ENCODE measurements around the gene SMCO4. TPM values are rescaled to one million over a fixed set of nuclear protein-coding genes. Genes with fewer than 3 reads are reported as not detected.
"Not testable (repeated sequence)": the region's sequence is repeated elsewhere in the genome, so short reads cannot be mapped to it uniquely, and the experiment has no call there.

SMCO4 gene
- total RNA-seq, 2 donors from 2014 or later: 11.9 to 18.5 TPM

- ATAC-seq (no peak), DNase-seq (ENCODE audit: low spot score in 2 of 2) (no peak)
- Mint-ChIP-seq H3K9me3 (no peaks in the 10 kb centered on the region), H3K27ac (no peak overlapping the region), H3K36me3 (peaks cover 4 to 5% of the 10 kb centered on the region in 2 donors)
Measured at GRCh38 chr11:93540337-93540736, 2.9 kb downstream of the SMCO4 start.

GRCh38 chr11:93537767-93538261 lies 5.4 kb downstream of the SMCO4 start:
- H3K27ac Mint-ChIP-seq: no peak overlapping the region
- DNase-seq (ENCODE audit: low spot score in 2 of 2) (no peak), ATAC-seq (no peak)
- H3K9me3 Mint-ChIP-seq: no peaks in the 10 kb centered on the region
- H3K36me3 Mint-ChIP-seq: no peaks in the 10 kb centered on the region

GRCh38 chr11:93537049-93537448 lies 6.1 kb downstream of the SMCO4 start:
- no peak overlapping the region for H3K27ac Mint-ChIP-seq
- ATAC-seq (no peak), DNase-seq (ENCODE audit: low spot score in 2 of 2) (no peak)
- H3K9me3 Mint-ChIP-seq: no peaks in the 10 kb centered on the region
- no peaks in the 10 kb centered on the region for H3K36me3 Mint-ChIP-seq

- ATAC-seq: no peak
- Mint-ChIP-seq H3K9me3 (no peaks in the 10 kb centered on the region), H3K36me3 (no peaks in the 10 kb centered on the region), H3K27ac (no peak overlapping the region)
- DNase-seq (ENCODE audit: low spot score in 2 of 2): no peak
Measured at GRCh38 chr11:93536101-93536861, 6.9 kb downstream of the SMCO4 start.

GRCh38 chr11:93535578-93535977 lies 7.6 kb downstream of the SMCO4 start:
- not testable (repeated sequence) for H3K27ac Mint-ChIP-seq, H3K9me3 Mint-ChIP-seq, ATAC-seq

GRCh38 chr11:93532806-93533205 lies 10.4 kb downstream of the SMCO4 start:
- DNase-seq (ENCODE audit: low spot score in 2 of 2) (no peak), ATAC-seq (no peak)
- H3K9me3 Mint-ChIP-seq: no peaks in the 10 kb centered on the region
- no peaks in the 10 kb centered on the region for H3K36me3 Mint-ChIP-seq
- peak overlapping the region in 1 of 2 donors; percentile 62 for H3K27ac Mint-ChIP-seq

More at GRCh38 chr11:93535578-93535977, 7.6 kb downstream of the SMCO4 start:
- DNase-seq (ENCODE audit: low spot score in 2 of 2); H3K36me3 Mint-ChIP-seq: not testable (repeated sequence)

- no peaks in the 10 kb centered on the region for H3K36me3 Mint-ChIP-seq
- H3K9me3 Mint-ChIP-seq: no peaks in the 10 kb centered on the region
- DNase-seq (ENCODE audit: low spot score in 2 of 2): no peak
- ATAC-seq: peak; percentile 53 to 83
- peak overlapping the region in 1 of 2 donors; percentile 62 for H3K27ac Mint-ChIP-seq
Measured at GRCh38 chr11:93532281-93532789, 10.9 kb downstream of the SMCO4 start.

- Mint-ChIP-seq H3K27ac (peak overlapping the region in 1 of 2 donors; percentile 77), H3K9me3 (no peaks in the 10 kb centered on the region), H3K36me3 (no peaks in the 10 kb centered on the region)
- DNase-seq (ENCODE audit: low spot score in 2 of 2): no peak
- ATAC-seq: no peak
Measured at GRCh38 chr11:93530468-93530826, 12.7 kb downstream of the SMCO4 start.

- no peaks in the 10 kb centered on the region for H3K9me3 Mint-ChIP-seq
- H3K36me3 Mint-ChIP-seq: no peaks in the 10 kb centered on the region
- peak overlapping the region in 1 of 2 donors; percentile 77 for H3K27ac Mint-ChIP-seq
- ATAC-seq (peak; percentile 53 to 54), DNase-seq (ENCODE audit: low spot score in 2 of 2) (no peak)
Measured at GRCh38 chr11:93529707-93530467, 13.3 kb downstream of the SMCO4 start.

- no peak for DNase-seq (ENCODE audit: low spot score in 2 of 2)
- Mint-ChIP-seq H3K27ac (peak overlapping the region in 1 of 2 donors; percentile 22), H3K9me3 (no peaks in the 10 kb centered on the region), H3K36me3 (no peaks in the 10 kb centered on the region)
- no peak for ATAC-seq
Measured at GRCh38 chr11:93528757-93529645, 14.2 kb downstream of the SMCO4 start.

- DNase-seq (ENCODE audit: low spot score in 2 of 2) (no peak), ATAC-seq (no peak)
- Mint-ChIP-seq H3K36me3 (no peaks in the 10 kb centered on the region), H3K27ac (peak overlapping the region in 1 of 2 donors; percentile 48), H3K9me3 (no peaks in the 10 kb centered on the region)
Measured at GRCh38 chr11:93528252-93528651, 14.9 kb downstream of the SMCO4 start.

GRCh38 chr11:93526641-93527583 lies 16.3 kb downstream of the SMCO4 start:
- no peak overlapping the region for H3K27ac Mint-ChIP-seq
- no peaks in the 10 kb centered on the region for H3K9me3 Mint-ChIP-seq
- ATAC-seq (no peak), DNase-seq (ENCODE audit: low spot score in 2 of 2) (no peak)
- no peaks in the 10 kb centered on the region for H3K36me3 Mint-ChIP-seq

GRCh38 chr11:93526346-93526633 lies 16.9 kb downstream of the SMCO4 start:
- Mint-ChIP-seq H3K27ac (no peak overlapping the region), H3K36me3 (no peaks in the 10 kb centered on the region), H3K9me3 (no peaks in the 10 kb centered on the region)
- ATAC-seq: no peak
- DNase-seq (ENCODE audit: low spot score in 2 of 2): no peak

GRCh38 chr11:93525601-93526345 lies 17.4 kb downstream of the SMCO4 start:
- Mint-ChIP-seq H3K36me3 (no peaks in the 10 kb centered on the region), H3K9me3 (no peaks in the 10 kb centered on the region), H3K27ac (peak overlapping the region in 1 of 2 donors; percentile 46)
- ATAC-seq (peak in 1 of 2 donors; percentile 63), DNase-seq (ENCODE audit: low spot score in 2 of 2) (no peak)

- ATAC-seq (no peak), DNase-seq (ENCODE audit: low spot score in 2 of 2) (no peak)
- H3K27ac Mint-ChIP-seq: no peak overlapping the region
- H3K36me3 Mint-ChIP-seq: no peaks in the 10 kb centered on the region
- H3K9me3 Mint-ChIP-seq: no peaks in the 10 kb centered on the region
Measured at GRCh38 chr11:93524858-93525257, 18.3 kb downstream of the SMCO4 start.
